HG02642 (cell line): ENCODE results near the gene KCNF1.

Experiments
- ATAC-seq: cut with Tn5 transposase; IDR thresholded peaks from one replicate; pipeline ENCODE4 v1.9.1; 2021; ENCODE audit warnings: mild to moderate bottlenecking; ENCODE audit not compliant: unreplicated experiment, poor library complexity

KCNF1 gene, protein sequence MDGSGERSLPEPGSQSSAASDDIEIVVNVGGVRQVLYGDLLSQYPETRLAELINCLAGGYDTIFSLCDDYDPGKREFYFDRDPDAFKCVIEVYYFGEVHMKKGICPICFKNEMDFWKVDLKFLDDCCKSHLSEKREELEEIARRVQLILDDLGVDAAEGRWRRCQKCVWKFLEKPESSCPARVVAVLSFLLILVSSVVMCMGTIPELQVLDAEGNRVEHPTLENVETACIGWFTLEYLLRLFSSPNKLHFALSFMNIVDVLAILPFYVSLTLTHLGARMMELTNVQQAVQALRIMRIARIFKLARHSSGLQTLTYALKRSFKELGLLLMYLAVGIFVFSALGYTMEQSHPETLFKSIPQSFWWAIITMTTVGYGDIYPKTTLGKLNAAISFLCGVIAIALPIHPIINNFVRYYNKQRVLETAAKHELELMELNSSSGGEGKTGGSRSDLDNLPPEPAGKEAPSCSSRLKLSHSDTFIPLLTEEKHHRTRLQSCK

DNA sequence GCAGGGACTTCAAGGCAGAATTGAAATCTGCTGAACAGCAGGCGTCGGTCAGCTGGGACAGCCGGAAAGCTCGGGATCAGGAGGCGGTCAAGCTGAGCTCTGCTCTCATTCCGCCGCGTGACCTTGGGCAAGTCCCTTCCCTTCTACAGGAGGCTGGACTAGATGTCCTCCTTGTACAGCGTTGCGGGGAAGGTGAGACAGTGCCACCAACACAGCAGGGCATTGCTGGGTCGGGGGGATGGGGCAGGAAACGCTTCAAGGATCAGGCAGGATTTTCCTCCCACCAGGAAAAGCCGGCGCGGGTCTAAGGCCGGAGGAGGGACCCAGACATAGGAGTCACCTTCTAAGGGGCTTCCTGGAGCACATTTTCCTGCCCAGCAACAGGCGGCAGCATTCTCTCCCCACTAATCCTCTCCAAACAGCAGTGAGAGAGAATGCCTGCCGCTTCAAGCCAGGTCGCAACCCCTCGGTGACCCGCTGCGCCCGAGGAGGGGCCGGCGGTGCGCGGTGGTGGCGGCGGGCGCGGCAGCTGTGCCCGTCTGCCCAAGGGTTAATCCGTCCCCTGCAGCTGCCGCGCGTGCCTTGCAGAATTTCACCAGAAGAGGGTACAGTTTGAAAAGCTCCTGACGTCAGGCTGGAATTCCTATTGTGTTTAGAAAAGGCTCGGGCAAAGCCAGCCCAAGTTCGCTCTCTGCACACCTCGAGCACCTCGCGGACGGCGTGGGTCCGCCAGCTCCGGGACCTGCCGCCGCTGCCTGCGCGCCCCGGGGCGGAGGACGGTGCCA lies at the start of gene KCNF1:
TSS of gene KCNF1 (plus strand) at position 644 of the 785 bp plus-strand sequence. CDS start 493 bp downstream, outside the sequence.
- no peak for ATAC-seq

DNA sequence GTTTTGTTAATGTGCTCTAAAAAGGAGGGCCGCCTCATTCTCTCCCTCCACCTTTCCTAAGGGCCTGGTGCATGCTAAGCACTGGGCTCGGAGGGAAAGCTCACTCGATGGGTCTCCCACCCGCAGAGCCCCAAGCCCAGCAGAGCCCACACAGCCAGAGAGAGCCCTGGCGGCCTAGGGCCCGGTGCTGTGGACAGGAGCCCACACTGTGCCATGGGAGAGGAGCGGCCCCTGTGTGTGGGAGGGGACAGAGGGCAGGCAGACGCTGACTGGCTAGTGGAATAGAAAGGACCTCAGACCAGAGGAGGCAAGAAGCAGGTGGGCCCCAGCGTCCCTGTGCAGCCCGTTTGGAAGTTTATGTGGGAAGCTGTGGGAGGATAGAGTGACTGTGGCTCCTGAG lies 49.4 kb upstream of the KCNF1 start:
- no peak for ATAC-seq

DNA sequence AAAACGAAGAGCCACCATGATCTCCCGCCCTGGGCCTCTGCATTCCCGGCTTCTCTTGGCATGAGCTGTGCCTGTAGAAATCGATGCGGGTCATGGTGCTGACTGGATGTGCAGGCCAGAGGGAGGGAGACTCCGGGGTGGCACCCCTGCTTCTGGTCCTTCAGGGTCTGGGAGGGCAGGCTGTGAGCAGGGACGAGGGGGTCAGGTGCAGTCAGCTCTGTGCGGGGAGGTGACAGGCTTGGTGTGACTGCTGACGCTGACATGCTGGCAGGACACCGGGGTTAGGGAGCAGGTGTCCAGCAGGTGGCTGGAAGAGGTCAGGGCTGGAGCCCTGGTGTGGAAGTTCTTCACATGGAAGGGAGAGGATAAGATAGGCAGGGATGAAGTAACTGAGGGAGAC lies 48.7 kb upstream of the KCNF1 start:
- ATAC-seq = no peak

DNA sequence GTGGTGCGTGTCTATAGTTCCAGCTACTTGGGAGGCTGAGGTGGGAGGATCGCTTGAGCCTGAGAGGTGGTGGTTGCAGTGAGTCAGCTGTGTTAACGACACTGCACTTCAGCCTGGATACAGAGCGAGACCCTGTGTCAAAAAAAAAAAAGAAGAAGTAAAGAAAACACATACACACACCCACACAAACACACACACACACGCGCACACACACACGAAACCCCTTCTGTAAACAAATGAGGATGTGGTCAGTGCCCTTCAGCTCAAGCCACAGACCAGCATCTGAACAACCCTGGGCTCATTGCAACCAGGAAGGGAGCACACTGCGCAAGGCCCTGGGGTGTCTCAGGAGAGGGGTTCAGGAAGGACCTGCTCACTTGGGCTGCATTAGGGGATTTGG lies 47.9 kb upstream of the KCNF1 start:
- peak; percentile 59 for ATAC-seq

DNA sequence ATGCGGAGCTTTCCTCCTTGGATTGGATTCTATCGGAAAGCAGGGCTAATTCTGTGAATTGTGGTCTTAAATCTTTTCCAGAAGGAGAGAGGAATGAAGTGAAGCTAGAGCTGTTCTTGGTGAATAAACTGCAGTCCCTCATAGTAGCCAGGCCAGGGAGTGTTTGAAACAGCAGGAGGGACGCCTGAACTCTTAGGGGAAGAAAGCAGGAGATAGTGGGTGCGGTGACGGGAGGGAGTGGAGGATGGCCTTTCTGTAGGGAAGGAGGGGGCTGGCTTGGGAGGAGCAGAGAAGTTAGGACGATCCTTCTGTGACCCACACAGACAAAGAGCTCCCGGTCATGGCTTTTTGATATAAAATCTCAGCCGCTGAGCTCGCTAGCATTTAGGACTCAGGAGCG lies 47.5 kb upstream of the KCNF1 start:
- no peak for ATAC-seq

DNA sequence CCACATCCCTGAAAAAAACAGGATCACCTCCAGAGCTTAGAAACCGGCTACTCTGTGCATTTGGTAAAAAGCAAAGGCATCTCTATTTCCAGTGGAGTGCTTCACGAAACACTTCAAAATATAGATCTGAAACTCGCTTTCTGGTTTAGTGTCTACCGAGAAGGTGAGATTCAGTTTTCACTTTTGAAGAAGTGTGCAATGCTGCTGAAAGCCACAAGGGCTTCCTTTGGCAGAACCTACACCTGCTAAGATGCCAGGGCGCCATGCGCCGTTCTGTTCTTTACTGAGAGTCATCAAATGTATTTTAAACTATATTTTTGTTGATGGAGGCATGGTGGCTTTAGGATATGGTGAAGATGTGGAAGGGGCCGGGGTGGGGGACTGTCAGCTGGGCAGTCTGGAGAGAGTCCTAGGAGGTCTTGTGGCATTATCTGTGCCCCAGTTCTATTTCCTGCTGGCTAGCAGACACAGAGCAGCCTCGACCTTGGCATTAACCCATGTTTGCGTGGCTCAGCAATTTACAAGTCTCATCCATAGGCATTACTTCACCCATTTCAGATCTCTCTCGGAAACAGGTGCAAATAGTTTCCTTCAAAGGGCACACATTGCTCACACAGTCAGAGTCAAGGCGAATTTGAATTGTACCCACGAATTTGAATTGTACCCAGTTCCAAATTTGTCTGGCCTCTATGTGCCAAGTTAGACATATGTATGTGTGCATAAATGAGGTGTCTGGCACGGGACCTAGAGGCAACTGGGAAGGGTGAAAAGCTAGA lies 46.7 kb upstream of the KCNF1 start:
- peak; percentile 93 for ATAC-seq

DNA sequence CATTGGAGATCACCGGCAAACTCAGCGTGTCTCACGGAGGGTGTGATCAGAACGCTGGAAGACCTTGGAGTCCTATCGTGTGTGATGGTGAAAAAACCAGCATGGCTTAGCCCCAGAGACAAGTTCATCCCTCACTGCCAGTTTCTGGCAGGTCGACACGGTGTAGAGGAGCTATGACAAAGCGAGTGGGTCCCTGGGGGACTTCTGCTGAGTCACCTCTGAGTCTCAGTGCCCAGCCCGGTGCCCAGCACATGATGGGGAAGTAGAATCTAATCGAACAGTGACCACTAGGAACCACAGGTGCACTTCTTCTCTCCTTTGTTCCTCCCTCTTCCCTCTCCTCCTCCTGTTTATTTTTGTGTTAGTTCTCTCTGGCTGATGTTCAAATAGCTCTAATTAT lies 45.9 kb upstream of the KCNF1 start:
- ATAC-seq = no peak

DNA sequence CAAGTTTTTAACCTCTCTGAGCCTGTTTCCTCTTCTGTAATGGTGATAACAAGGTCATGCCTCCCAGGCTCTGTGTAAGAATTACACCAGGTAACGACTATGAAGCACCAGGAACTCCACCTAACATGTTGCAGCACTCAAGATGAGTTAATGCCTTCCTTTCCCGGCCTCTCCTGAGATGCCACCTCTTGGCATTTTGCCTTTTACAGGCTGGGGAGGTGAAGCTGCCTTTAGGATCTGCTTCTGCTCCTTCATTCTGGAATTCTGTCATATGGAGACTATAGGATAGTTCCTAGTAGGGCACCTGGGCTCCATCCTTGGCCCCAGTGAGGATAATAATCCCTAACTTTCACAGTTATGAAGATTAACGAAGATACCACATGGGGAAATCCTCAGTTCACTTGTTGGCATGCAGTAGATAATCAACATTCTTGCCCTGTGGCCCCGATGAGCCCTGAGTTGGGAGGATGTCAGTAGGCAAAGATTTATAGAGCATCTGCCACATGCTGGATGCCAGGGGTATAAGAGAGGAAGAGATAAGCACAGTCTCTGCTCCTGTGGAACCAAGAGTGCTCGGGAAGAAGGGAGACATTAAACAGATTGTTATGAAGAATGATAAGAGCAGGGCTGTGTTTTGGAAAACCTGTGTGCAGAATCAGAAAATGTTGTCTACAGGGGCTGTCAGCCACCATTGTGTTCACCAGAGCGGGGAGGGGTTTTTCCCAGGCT lies 43.9 kb upstream of the KCNF1 start:
- ATAC-seq = no peak

DNA sequence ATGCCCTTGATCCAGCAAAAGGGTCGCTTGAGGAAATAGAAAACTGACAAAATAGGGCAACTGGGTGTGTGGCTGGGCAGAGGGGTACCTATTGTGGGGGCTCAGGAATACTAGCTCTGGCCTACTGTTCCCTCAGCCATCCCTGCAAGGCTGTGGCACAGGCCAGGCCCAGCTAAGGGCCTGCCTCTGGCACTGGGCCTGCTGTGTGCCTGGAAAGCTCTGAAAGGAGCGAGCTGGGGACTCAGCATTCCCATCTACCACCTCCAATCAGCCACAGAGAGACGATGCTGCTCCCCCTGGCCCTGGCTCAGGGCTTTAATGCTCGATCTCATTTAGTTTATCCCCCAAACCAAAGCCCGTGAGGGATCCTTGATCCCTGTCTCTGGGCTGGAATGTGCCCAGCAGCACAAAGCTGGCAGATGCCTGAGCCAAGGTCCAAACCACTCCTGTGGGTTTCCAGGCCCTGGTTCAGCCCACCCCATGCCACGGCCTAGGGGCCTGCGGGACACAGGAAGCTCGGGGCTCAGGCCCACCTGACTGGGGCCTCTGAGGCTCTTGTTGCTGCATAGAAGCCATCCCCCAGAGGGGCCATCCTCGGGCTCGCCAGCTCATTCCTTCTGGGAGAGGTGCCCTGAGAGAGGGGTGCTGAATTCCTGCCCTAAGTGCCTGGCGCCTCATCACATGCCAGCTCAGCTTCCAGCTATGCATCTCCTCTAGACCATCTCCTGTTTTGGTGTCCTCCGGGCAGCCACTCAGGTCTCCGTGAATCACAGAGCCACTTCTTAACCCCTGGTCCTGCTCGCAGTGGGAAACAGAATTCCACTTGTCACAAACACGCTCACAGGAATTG lies 43.0 kb upstream of the KCNF1 start:
- ATAC-seq = no peak

DNA sequence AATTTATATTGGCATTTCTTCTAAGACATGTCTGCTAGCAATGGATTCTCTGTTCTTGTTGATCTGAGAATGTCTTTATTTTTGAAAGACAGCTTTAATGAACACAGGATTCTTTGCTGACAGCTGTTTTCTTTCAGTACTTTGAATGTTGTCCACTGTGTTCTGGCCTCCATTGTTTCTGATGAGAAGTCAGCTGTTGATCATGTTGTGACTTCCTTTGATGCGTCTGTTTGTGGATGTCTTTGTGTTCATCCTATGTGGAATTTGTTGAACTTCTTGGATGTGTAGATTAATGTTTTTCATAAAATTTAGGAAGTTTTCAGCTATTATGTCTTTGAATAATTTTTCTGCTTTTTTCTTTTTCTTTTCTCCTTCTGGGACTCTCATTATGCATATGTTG lies 39.8 kb upstream of the KCNF1 start:
- ATAC-seq = no peak

DNA sequence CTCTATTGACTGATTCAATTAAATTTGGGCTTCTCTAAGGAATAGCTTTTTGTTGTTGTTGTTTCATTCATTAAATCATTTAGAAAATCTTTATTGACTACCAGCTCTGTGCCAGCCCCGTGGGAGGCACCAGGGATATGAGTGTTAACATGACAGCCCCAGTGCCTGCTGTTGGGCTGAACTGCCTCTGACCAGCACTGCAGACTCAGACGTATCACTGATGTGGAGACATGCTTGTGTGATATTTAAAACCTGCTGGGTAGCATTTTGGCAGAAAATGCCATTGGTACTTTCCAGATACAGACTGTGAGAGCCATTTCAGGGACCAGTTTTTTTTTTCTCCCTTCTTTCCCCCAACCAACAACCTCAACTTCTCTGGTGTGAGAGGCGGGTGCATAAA lies 38.6 kb upstream of the KCNF1 start:
- no peak for ATAC-seq

DNA sequence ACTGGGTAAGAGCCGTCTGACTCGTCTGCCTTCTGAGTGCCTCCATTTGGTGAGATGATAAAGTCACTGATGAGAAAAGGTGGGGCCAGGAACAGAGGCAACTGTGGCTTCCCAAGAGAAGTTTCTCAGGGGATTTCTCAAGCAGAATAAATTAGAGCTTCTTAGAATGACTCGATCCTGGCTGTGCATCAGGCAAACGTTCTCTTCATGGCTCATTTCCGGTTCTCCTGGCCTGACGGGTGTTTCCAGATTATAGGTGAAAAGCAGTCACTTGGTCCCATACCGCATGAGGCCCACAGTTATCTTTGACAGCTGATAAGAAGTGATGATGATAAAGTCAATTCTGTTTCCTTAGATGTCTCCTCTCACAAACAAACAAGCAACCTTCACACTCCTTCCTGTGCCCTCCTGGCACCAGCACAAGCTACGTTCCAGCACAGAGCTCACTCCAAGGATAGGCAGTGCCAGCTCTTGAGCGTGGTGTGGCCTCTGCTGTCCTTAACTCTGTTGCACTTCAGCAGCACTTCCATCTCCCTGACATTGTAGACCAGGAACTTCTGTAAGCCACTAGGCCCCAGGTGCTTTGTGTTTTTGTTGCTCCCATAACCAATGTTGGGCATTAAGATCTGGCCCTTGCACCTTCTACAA lies 37.8 kb upstream of the KCNF1 start:
- no peak for ATAC-seq

DNA sequence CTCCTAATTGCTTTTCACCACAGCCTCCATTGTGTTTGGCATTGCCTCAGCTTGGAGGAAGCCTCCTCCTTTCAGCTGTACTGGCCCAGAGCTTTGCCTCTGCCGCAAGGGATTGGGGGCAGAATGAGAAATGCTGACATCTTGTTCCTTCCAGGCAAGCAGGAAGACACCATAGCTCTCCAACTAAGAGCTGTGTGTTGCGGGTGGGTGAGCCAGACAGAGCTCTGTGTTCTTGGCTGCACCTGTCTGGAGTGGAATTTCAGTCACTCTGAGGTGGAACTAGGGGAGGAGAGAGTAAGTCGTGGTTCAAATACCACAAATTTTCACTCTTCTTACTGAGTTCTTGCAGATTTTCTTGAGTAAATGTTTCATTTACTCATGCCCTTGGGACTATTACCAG lies 36.6 kb upstream of the KCNF1 start:
- no peak for ATAC-seq

DNA sequence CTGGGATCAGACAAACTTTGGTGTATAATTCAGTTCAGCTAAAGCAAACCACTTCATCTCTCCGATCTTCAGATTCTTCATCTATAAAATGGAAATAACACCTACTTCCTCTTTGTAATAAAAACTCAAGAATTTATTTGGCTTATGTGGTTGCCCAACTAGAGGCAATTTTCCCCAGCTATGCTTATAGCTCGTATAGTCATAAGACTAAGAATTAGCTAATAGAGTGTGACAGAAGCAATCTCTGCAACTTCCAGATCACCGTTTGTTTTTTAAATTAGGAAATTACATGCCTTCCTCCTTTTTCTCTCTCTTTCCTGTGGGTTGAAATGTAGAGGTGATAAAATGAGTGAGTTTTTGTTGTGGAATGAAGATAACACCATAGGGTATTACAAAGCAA lies 35.3 kb upstream of the KCNF1 start:
- ATAC-seq = no peak

DNA sequence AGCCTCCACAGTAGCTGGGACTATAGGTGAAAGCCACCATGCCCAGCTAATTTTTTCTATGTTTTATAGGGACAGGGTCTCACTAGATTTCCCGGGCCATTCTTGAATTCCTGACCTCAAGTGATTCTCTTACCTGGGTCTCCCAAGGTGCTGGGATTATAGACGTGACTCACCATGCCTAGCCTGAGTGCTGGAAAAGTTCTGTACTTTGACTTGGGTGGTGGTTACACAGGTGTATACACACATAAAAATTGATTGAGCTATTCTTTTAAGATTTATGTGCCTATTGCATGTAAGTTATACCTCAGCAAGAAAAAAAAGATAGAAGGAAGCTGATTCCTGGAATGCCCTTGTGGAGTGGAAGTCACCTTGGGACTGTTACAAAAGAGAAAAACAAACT lies 34.8 kb upstream of the KCNF1 start:
- no peak for ATAC-seq

DNA sequence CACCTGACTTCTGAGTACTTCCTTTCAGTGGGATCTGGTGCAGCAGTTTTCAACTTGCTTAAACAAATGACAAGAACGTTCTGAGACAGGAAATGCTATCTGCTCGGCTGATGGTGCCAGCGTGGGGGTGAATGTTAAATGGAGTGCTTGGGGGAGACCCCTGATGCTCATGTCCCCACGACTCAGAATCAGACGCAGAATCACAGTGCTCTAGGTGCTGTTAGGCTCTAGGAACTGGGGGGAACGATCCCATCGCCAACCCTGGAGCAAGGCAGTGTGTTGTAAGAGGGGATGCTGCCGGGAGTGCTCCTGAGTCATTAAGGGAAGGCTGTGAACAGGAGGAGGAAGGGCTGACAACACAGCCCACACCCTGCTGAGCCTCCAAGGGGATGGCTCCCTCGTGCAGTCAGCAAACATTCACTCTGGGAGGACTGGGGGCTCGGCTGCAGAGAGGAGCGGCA lies 34.1 kb upstream of the KCNF1 start:
- no peak for ATAC-seq

DNA sequence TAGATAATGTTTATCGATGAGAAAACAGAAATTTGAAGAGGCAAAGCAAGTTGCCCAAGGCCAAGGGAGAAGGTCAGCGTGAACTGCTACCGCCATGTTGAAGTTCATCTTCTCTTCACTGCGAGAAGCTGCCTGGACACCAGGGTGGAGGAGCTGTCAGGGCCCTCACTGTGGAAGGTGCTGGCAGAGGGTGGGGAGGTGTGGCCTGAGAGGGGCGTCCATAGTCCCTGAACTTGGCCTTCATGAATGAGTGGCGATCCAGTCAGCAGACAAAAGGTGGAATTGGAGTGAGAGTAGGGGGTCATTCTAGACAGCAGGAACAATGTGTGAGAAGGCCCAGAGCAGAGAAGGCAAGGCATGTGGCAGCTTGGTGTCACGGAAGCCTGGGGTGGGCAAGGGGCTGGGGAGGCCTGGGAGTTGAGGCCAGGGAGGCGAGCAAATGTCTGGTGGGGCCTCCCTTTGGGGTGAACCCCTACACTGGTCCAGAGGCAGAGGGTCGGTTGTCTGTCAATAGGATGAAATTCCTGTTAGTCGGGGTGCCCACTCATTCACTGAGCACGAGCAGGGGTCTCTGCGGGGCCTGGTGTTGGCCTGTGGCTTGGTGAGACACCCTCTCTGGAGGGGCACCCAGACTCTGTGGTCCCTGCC lies 33.3 kb upstream of the KCNF1 start:
- ATAC-seq = no peak

DNA sequence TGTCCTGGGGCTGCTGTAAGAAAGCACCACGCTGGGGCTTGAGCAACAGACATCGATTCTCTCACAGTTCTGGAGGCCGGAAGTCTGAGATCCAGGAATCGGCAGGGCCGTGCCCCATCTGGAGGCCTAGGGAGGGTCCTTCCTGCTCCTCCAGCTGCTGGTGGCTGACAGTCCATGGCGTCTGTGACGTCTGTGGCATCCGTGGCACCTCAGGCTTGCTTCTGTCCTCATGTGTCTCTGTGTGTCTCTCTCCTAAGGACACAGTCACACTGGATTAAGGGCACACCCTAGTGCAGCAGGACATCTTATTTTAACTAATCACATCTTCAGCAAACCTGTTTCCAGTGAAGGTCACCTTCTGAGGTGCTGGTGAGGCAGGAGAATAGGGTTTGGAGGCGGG lies 32.6 kb upstream of the KCNF1 start:
- no peak for ATAC-seq
